PC-3 (cell line): ENCODE data around the gene ENKD1. TPM values are rescaled to one million over a fixed set of nuclear protein-coding genes. Genes with fewer than 3 reads are reported as not detected.

Source experiments
- total RNA-seq: library from RNA; depleted of rRNA; stranded (reverse); fragments of >200 nt; gene quantifications from 2 replicates; pipeline ENCODE4 v1.2.3, GENCODE V29; 2014; rRNA removed

ENKD1 gene
- total RNA-seq, 1 experiment from 2014 or later = 19.4 TPM

Other genes with a start within 250 kb of the ENKD1 start
- 2.4 and 8.3 TPM in 2 replicates for gene HSD11B2, start 235.6 kb downstream of the ENKD1 start, total RNA-seq
- gene ATP6V0D1, start 185.6 kb downstream of the ENKD1 start, total RNA-seq = 65.5 and 76.6 TPM in 2 replicates
- not detected in 2 replicates for gene AGRP, start 183.2 kb downstream of the ENKD1 start, total RNA-seq
- gene RIPOR1, start 137.9 kb downstream of the ENKD1 start, total RNA-seq = 14.8 and 30.8 TPM in 2 replicates
- gene CTCF, start 104.2 kb downstream of the ENKD1 start, total RNA-seq = 30.3 and 34.7 TPM in 2 replicates
- 0.33 and 0.40 TPM in 2 replicates for gene CARMIL2, start 21.6 kb downstream of the ENKD1 start, total RNA-seq
- 26.3 and 31.7 TPM in 2 replicates for gene ACD, start 6.5 kb downstream of the ENKD1 start, total RNA-seq
- gene PARD6A, start 5.8 kb downstream of the ENKD1 start, total RNA-seq = 15.1 and 16.4 TPM in 2 replicates
- gene C16orf86, start 64 bp upstream of the ENKD1 start, total RNA-seq = not detected in 2 replicates
- 21.8 and 22.2 TPM in 2 replicates for gene GFOD2, start 52.6 kb upstream of the ENKD1 start, total RNA-seq
- gene RANBP10, start 139.8 kb upstream of the ENKD1 start, total RNA-seq = 5.5 and 7.7 TPM in 2 replicates
- 0.44 and 0.86 TPM in 2 replicates for gene TSNAXIP1, start 140.1 kb upstream of the ENKD1 start, total RNA-seq
- gene THAP11, start 175.6 kb upstream of the ENKD1 start, total RNA-seq = 39.1 and 39.8 TPM in 2 replicates
- gene NUTF2, start 180.2 kb upstream of the ENKD1 start, total RNA-seq = 98.5 and 167 TPM in 2 replicates
- gene CENPT, start 180.9 kb upstream of the ENKD1 start, total RNA-seq = 31.8 and 35.1 TPM in 2 replicates
- 58.9 and 94.7 TPM in 2 replicates for gene EDC4, start 206.3 kb upstream of the ENKD1 start, total RNA-seq
- not detected in 2 replicates for gene NRN1L, start 218.1 kb upstream of the ENKD1 start, total RNA-seq
- 6.6 and 8.3 TPM in 2 replicates for gene PSKH1, start 226.5 kb upstream of the ENKD1 start, total RNA-seq